22Rv1 (cell line): ENCODE results near the gene PHF21A.

ENCODE experiments used
- ZFX ChIP-seq: fragments of 450-650 bp; IDR thresholded peaks from 2 replicates; pipeline ENCODE4 v1.6.1; 2017; ENCODE audit warnings: antibody characterized with exemption, borderline replicate concordance
- TF ChIP-seq, protein P1 (sequence below): fragments of 450-650 bp; IDR thresholded peaks from 2 replicates; pipeline ENCODE4 v1.5.1; 2017; ENCODE audit warnings: mild to moderate bottlenecking

DNA sequence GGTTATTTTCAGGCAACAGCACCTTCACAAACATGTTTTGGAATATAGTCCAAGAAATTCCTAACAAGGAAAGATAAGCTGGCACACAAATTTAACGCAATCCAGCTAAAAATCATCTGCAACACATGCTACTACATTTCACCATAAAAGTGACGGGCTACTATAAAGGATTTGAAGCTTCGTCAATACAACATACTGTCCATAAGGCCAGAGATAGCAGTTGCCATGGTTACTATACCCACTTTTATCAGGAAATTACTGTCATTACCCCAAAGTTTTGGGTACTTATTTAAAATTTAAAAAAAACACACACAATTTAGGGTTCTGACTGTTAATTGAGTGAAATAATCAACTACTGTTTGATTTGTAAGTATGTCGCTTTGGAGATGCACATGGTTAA is 6.9 kb downstream of the PHF21A start:
- TF ChIP-seq, protein P1, sequence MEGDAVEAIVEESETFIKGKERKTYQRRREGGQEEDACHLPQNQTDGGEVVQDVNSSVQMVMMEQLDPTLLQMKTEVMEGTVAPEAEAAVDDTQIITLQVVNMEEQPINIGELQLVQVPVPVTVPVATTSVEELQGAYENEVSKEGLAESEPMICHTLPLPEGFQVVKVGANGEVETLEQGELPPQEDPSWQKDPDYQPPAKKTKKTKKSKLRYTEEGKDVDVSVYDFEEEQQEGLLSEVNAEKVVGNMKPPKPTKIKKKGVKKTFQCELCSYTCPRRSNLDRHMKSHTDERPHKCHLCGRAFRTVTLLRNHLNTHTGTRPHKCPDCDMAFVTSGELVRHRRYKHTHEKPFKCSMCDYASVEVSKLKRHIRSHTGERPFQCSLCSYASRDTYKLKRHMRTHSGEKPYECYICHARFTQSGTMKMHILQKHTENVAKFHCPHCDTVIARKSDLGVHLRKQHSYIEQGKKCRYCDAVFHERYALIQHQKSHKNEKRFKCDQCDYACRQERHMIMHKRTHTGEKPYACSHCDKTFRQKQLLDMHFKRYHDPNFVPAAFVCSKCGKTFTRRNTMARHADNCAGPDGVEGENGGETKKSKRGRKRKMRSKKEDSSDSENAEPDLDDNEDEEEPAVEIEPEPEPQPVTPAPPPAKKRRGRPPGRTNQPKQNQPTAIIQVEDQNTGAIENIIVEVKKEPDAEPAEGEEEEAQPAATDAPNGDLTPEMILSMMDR: no peak
- no peak for TF ChIP-seq ZFX
